GM23338 (cell line): ENCODE results near the gene L3MBTL4. TPM values are rescaled to one million over a fixed set of nuclear protein-coding genes. Genes with fewer than 3 reads are reported as not detected.
A peak's percentile ranks its signal among the peaks of the same experiment; 100 is the strongest.

Experiments
- ATAC-seq: fragments of 200-7000 bp; cut with Tn5 transposase; 3 replicates; pipeline ENCODE4 v1.9.1; 2020
- DNase-seq: peaks from one replicate; pipeline ENCODE4 v3.0.0-alpha.2; 2015; ENCODE audit warnings: low spot score
- H2AFZ ChIP-seq: fragments of 200-600 bp; sonication (generic); 2 replicates; pipeline ENCODE4 v1.8.0; 2016; ENCODE audit warnings: antibody characterized with exemption, mild to moderate bottlenecking, moderate library complexity
- H3F3A ChIP-seq: fragments of 200-600 bp; sonication (generic); replicated peaks from 2 replicates; pipeline ENCODE4 v1.8.0; 2017; ENCODE audit warnings: antibody characterized with exemption, mixed run types, low read depth
- H3K27ac ChIP-seq: fragments of 200-600 bp; sonication (generic); 2 replicates; pipeline ENCODE4 v1.6.1; 2016; ENCODE audit warnings: low read depth
- H3K27me3 ChIP-seq: fragments of 200-600 bp; sonication (generic); 2 replicates; pipeline ENCODE4 v1.8.0; 2016; ENCODE audit warnings: mild to moderate bottlenecking, mixed run types, moderate library complexity; ENCODE audit not compliant: insufficient read depth
- H3K36me3 ChIP-seq: fragments of 200-600 bp; sonication (generic); 2 replicates; pipeline ENCODE4 v1.8.0; 2016; ENCODE audit warnings: mild to moderate bottlenecking; ENCODE audit not compliant: insufficient read depth
- H3K4me1 ChIP-seq: fragments of 200-600 bp; sonication (generic); 2 replicates; pipeline ENCODE4 v1.8.0; 2016; ENCODE audit warnings: mild to moderate bottlenecking, moderate library complexity; ENCODE audit not compliant: insufficient read depth
- H3K4me2 ChIP-seq: fragments of 200-600 bp; sonication (generic); 2 replicates; pipeline ENCODE4 v1.7.1; 2017; ENCODE audit warnings: mixed run types
- H3K4me3 ChIP-seq: fragments of 200-600 bp; sonication (generic); 2 replicates; pipeline ENCODE4 v1.6.1; 2016; ENCODE audit warnings: mixed run types
- H3K79me2 ChIP-seq: fragments of 200-600 bp; sonication (generic); replicated peaks from 2 replicates; pipeline ENCODE4 v1.8.0; 2017; ENCODE audit warnings: mild to moderate bottlenecking; ENCODE audit not compliant: insufficient read depth
- H3K9me2 ChIP-seq: fragments of 200-600 bp; sonication (generic); 2 replicates; pipeline ENCODE4 v1.8.0; 2017; ENCODE audit not compliant: insufficient read depth
- H4K20me1 ChIP-seq: fragments of 200-600 bp; sonication (generic); replicated peaks from 2 replicates; pipeline ENCODE4 v1.8.0; 2017; ENCODE audit warnings: mild to moderate bottlenecking; ENCODE audit not compliant: insufficient read depth
- H3K27ac Mint-ChIP-seq: 2 replicates; pipeline ENCODE4 v1.8.0; 2020; ENCODE audit warnings: inconsistent platforms, mild to moderate bottlenecking, moderate library complexity, mixed read lengths
- H3K27me3 Mint-ChIP-seq: 3 replicates; pipeline ENCODE4 v1.8.0; 2022; ENCODE audit warnings: low read depth, mild to moderate bottlenecking, moderate library complexity, mixed read lengths, inconsistent platforms; ENCODE audit not compliant: insufficient read depth, poor library complexity
- H3K36me3 Mint-ChIP-seq: 3 replicates; pipeline ENCODE4 v1.8.0; 2021; ENCODE audit warnings: low read depth, mild to moderate bottlenecking, inconsistent platforms, moderate library complexity, mixed read lengths
- H3K4me1 Mint-ChIP-seq: 3 replicates; pipeline ENCODE4 v1.8.0; 2020; ENCODE audit warnings: mild to moderate bottlenecking, inconsistent platforms, mixed read lengths
- H3K4me3 Mint-ChIP-seq: 3 replicates; pipeline ENCODE4 v1.8.0; 2021; ENCODE audit warnings: moderate library complexity, mild to moderate bottlenecking, inconsistent platforms, mixed read lengths
- H3K9me3 Mint-ChIP-seq: 3 replicates; pipeline ENCODE4 v1.8.0; 2020; ENCODE audit warnings: moderate library complexity, mild to moderate bottlenecking, inconsistent platforms, mixed read lengths
- CREB1 ChIP-seq: fragments of 250-450 bp; sonication (Bioruptor Pico); IDR thresholded peaks from 2 replicates; pipeline ENCODE4 v1.5.0; 2020; ENCODE audit warnings: low read depth, mild to moderate bottlenecking, moderate library complexity
- ETS1 ChIP-seq: IDR thresholded peaks from 2 replicates; pipeline ENCODE4 v1.6.1; 2016; ENCODE audit warnings: antibody characterized with exemption
- EZH2 ChIP-seq: fragments of 200-600 bp; sonication (generic); IDR thresholded peaks from one replicate; pipeline ENCODE4 v1.8.0; 2017; ENCODE audit warnings: antibody characterized with exemption, mild to moderate bottlenecking, low read depth; ENCODE audit not compliant: unreplicated experiment
- EZH2phosphoT487 ChIP-seq: fragments of 200-600 bp; sonication (generic); IDR thresholded peaks from one replicate; pipeline ENCODE4 v1.8.1; 2018; ENCODE audit warnings: antibody characterized with exemption; ENCODE audit not compliant: unreplicated experiment
- JUNB ChIP-seq: IDR thresholded peaks from one replicate; pipeline ENCODE4 v1.6.1; 2016; ENCODE audit warnings: antibody characterized with exemption; ENCODE audit not compliant: unreplicated experiment
- NANOG ChIP-seq: IDR thresholded peaks from 2 replicates; pipeline ENCODE4 v1.6.1; 2016; ENCODE audit warnings: antibody characterized with exemption, borderline replicate concordance
- POLR2AphosphoS5 ChIP-seq: IDR thresholded peaks from 2 replicates; pipeline ENCODE4 v1.6.1; 2016; ENCODE audit warnings: antibody characterized with exemption, low read depth
- ZNF114 ChIP-seq: fragments of 250-450 bp; sonication (Bioruptor Pico); IDR thresholded peaks from 2 replicates; pipeline ENCODE4 v1.5.0; 2020; ENCODE audit warnings: mild to moderate bottlenecking, moderate library complexity
- ZNF331 ChIP-seq: fragments of 250-450 bp; sonication (Bioruptor Pico); IDR thresholded peaks from 2 replicates; pipeline ENCODE4 v1.5.0; 2020; ENCODE audit warnings: low read depth, mild to moderate bottlenecking, moderate library complexity
- polyA plus RNA-seq: library from polyadenylated mRNA; unstranded; fragments of >200 nt; fragmentation: Nextera tagmentation; extraction: Ambion mirVana; gene quantifications from 2 replicates; pipeline ENCODE4 v1.2.1, GENCODE V29; 2016
- total RNA-seq: library from RNA; depleted of rRNA; stranded (reverse); fragments of >200 nt; shearing (Covaris generic); gene quantifications from 2 replicates; pipeline ENCODE4 v1.2.3, GENCODE V29; 2014
- TF ChIP-seq, protein P1 (sequence below): IDR thresholded peaks from one replicate; pipeline ENCODE4 v1.6.1; 2018; ENCODE audit warnings: antibody characterized with exemption; ENCODE audit not compliant: unreplicated experiment

The L3MBTL4 gene
- total and polyA plus RNA-seq, 2 experiments from 2014 or later = 0.48 to 2.8 TPM

DNA sequence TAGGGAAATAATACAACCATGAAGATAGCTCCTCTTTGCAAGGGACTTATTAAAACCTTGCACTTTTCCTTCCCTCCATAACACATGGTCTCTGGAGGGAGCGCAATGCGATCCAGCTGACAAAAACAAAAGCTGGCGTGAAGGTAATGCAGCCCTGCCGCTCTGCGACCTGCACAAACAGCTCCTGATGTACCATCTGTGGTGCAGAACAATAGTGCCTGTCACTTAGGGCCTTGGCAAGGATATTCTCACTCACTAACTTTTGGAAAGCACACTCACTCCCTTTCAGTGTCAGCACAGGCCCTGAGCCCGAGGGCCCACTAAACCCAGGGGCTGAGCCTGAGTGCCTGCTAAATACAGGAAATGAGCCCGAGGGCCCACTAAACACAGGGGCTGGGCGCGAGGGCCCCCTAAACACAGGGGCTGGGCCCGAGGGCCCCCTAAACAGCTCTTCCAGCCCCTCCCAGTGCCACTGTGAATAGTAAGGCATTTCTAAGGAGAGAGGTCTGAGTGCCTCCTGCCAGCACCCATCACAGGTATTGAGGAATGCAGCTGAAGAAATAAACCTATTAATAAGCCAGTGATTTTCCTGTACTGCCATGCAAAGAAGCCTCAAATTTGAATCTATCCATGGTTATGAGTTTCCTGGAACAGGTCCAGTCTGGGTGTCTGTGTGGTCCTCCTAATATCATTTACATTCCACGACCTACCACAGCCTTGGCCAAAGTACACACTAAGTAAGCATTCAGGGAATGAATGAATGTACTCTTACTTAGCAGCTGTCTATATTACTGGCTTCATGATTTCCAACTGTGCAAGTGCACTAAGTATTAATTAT, 9.3 kb downstream of the L3MBTL4 start (continued):
- TF ChIP-seq, protein P1, sequence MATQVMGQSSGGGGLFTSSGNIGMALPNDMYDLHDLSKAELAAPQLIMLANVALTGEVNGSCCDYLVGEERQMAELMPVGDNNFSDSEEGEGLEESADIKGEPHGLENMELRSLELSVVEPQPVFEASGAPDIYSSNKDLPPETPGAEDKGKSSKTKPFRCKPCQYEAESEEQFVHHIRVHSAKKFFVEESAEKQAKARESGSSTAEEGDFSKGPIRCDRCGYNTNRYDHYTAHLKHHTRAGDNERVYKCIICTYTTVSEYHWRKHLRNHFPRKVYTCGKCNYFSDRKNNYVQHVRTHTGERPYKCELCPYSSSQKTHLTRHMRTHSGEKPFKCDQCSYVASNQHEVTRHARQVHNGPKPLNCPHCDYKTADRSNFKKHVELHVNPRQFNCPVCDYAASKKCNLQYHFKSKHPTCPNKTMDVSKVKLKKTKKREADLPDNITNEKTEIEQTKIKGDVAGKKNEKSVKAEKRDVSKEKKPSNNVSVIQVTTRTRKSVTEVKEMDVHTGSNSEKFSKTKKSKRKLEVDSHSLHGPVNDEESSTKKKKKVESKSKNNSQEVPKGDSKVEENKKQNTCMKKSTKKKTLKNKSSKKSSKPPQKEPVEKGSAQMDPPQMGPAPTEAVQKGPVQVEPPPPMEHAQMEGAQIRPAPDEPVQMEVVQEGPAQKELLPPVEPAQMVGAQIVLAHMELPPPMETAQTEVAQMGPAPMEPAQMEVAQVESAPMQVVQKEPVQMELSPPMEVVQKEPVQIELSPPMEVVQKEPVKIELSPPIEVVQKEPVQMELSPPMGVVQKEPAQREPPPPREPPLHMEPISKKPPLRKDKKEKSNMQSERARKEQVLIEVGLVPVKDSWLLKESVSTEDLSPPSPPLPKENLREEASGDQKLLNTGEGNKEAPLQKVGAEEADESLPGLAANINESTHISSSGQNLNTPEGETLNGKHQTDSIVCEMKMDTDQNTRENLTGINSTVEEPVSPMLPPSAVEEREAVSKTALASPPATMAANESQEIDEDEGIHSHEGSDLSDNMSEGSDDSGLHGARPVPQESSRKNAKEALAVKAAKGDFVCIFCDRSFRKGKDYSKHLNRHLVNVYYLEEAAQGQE = no peak
- TF ChIP-seq ZNF331 (CRISPR knock-in tag) (no peak), JUNB (no peak), CREB1 (no peak), EZH2 (no peak), ZNF114 (CRISPR knock-in tag) (no peak), ETS1 (no peak), NANOG (no peak)

- Mint-ChIP-seq H3K27ac (no peak overlapping the region), H3K4me1 (peaks cover 13% of the 10 kb centered on the region), H3K9me3 (no peaks in the 10 kb centered on the region), H3K36me3 (no peaks in the 10 kb centered on the region), H3K27me3 (no peaks in the 10 kb centered on the region), H3K4me3 (no peak overlapping the region)
- ATAC-seq = no peak
- H3K4me3 ChIP-seq = no peak overlapping the region
- DNase-seq = no peak
- no peaks in the 10 kb centered on the region for H3K36me3 ChIP-seq
- peak overlapping the region; percentile 43; the same call in 1 of the 2 replicates for H2AFZ ChIP-seq
- H3K4me1 ChIP-seq = peaks cover 10% of the 10 kb centered on the region; the same call in 1 of the 2 replicates
- H3K4me2 ChIP-seq = no peak overlapping the region
- H3K9me2 ChIP-seq = no peaks in the 10 kb centered on the region
- no peaks in the 10 kb centered on the region for H3K27me3 ChIP-seq
- H3F3A ChIP-seq = no peaks in the 10 kb centered on the region
- H4K20me1 ChIP-seq = no peaks in the 10 kb centered on the region
- H3K79me2 ChIP-seq = no peaks in the 10 kb centered on the region
- no peak overlapping the region for H3K27ac ChIP-seq
- no peak for TF ChIP-seq JUNB
- TF ChIP-seq EZH2phosphoT487 = no peak
- no peak for TF ChIP-seq NANOG
- TF ChIP-seq ETS1 = no peak
- no peak for TF ChIP-seq ZNF114 (CRISPR knock-in tag)
- no peak for TF ChIP-seq POLR2AphosphoS5
- TF ChIP-seq, protein P1 = no peak
Measured at GRCh38 chr18:6404834-6405233, 9.9 kb downstream of the L3MBTL4 start.
